LNCAP (cell line): Measurements from ENCODE around the gene SHC3.

ENCODE experiments used
- TF ChIP-seq, protein P1 (sequence below): fragments of 450-650 bp; IDR thresholded peaks from 2 replicates; pipeline ENCODE4 v1.5.1; 2017; ENCODE audit warnings: mild to moderate bottlenecking

Gene SHC3

DNA sequence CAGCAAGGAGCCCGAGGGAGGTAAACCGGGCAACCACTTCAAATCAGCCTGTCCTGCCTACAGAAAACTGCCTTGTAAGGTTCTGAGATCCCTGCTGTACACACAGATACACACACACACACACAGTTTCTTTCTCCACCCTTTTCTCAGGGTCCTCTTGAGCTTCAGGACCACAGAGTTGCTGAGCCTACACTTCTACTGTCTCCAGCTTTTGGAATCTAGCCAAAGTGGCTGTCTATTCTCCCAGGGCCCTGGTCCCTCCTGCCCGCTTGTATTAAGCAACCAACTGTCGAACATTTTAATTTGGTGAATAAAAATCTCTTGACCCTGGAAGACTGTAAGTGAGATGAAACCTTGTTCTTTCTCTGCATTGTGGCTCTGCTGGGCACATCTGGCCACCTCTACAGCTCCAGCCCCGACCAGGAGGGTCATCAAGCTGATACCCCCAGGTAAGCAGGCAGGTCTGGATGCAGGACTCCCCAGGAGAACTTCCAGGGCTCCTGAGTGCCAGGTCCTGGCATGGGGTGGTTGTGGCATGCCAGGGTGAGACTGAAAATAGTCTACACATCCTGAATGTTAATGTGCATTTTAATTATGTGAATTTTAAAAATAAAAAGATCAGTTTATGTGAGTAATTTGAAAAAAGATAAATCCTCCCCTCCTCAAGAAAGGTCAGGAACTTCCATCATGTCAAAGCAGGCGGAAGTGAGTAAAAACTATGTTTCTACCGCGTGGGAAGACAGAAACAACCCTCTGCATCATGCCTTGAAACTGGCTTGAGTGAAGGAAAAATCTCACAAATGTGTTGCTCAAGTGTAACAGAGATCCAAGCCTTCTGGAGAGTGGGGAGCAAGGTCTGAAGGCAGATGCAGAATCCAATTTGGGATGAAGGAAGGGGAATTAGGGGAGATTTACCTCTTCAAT is 202.4 kb downstream of the SHC3 start:
- TF ChIP-seq, protein P1, sequence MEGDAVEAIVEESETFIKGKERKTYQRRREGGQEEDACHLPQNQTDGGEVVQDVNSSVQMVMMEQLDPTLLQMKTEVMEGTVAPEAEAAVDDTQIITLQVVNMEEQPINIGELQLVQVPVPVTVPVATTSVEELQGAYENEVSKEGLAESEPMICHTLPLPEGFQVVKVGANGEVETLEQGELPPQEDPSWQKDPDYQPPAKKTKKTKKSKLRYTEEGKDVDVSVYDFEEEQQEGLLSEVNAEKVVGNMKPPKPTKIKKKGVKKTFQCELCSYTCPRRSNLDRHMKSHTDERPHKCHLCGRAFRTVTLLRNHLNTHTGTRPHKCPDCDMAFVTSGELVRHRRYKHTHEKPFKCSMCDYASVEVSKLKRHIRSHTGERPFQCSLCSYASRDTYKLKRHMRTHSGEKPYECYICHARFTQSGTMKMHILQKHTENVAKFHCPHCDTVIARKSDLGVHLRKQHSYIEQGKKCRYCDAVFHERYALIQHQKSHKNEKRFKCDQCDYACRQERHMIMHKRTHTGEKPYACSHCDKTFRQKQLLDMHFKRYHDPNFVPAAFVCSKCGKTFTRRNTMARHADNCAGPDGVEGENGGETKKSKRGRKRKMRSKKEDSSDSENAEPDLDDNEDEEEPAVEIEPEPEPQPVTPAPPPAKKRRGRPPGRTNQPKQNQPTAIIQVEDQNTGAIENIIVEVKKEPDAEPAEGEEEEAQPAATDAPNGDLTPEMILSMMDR: no peak

DNA sequence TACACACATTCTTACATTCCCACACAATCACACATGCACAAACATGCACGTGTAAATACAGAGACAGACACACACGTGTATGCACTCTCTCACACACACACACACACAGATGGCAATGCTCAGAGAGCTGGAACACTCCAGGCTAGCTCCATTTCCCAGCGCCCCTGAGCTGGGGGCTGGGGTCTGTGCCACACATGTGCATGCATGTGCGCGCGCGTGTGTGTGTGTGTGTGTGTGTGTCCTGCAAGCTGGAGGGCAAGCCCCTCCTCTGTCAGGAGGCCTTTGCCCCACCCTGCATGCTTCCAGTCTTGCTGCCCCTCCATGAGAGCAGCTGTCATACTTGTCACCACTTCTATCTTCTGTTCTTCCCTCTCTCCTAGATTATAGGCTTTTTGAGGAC is 204.0 kb downstream of the SHC3 start:
- TF ChIP-seq, protein P1: no peak

DNA sequence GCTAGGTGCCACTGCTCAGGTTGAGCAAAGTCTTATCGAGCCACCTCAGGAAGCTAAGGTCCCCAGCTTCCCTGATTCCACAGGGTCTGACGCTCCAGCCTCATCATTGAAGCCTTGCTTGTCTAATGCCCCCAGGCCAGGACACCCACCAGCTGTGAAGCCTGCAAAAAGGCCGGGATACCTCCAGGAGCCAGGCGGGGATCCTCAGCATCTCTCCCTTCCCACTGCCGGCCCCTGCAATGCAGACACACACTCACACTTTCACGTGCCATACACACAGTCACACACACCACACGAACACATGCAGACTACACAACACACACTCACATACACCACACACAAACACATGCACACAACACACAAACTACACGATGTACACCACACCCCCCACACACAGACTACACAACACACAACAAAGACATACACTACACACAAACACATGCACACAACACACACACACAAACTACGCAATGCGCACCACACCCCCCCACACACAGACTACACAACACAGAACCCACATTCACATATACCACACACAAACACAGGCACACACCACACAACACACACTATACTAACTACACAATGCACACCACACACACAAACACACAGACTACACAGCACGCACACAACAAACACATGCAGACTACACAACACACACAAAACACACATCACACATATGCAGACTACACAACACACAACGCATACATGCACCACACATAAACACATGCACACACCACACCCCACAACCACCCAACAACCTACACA is 205.2 kb downstream of the SHC3 start:
- TF ChIP-seq, protein P1: no peak

DNA sequence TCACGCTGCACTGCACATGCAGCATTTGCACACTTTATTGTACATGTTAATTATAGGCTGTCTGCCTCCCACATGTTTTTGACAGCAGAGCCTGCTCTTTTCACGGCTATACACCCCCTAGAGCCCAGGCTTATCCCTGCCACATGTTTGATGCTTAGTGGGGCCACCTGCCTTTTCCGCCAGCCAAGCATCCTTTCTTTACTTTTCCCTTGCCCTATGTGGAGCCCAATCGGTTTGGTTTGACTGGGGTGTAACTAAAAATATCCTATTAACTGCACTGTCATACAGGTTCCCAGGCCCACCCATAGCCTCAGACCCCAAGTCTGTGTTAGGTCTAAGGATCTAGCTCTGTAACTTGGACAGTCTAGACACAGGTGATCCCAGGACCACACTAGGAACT is 206.2 kb downstream of the SHC3 start:
- TF ChIP-seq, protein P1: no peak

DNA sequence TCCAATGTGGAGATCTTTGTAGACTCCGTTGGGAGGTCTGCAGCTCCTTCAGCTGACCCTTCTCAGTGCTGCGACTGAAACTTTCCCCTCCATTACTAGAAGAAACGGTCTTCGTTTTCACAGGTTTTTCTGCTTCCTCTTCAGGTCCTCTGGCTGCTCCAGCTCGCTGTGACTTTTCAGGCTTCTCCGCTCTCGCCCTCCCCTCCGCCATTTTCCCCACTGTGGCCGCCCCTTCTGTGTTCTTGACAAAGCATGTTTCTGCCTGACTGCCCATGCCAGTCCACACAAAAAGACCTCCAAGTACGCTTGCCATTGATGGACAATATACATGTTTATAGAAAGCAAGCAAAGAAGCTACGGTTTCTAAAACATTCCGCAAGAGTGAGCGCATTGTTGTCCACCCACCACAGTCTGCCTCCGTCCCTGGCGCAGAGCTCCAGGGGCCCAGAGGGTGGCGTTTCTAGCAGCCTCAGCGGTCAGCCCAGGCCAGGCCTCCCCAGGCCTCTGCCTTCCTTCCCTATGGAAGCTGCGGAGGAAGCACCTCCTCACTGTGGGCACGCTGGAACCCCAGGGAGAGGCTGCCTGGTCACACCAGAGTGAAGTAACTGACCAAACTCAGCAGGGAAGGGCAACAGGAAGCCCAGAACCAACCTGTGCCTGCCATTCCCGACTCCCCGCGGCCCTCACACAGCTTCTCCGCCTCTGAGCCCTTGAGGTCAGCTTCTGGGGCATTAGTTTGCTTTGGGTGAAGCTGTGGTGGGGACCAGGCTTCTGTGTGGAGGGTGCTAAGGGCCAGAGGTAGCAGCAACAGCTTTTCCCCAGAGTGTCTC is 207.3 kb downstream of the SHC3 start:
- TF ChIP-seq, protein P1: no peak

DNA sequence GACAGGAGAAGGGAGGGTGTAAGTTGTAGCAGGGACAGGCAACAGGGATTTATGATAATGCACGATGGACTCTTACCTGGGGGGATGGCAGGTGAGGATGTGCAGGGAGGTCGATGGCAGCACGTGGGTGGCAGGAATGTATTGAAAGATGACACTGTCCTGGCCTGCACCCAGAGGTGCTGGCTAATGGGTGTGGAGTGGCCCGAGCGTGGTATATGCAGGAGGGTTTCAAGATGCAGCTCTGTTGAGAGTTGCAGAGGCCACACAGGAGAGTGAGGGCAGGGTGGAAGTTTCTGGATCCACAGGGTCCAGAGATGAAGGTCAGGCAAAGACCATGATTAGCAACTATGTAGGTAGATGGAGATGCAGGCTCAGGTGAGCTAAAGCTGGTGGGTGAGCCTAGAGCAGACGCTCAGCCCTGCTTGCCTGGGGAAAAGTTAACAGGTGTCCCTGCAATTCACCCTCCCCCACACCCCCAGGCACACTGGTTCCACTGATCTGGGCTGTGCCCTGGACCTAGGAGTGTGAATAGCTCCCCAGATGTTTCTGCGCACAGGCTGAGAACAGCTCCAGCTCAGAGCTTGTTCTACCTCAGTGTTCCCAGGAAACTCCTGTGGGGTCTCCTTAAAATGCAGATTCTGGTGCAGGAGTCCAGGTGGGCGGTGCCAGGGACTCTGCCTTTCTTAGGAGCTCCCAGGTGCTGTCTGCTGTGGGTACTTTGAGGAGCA is 208.8 kb downstream of the SHC3 start:
- TF ChIP-seq, protein P1: no peak
